Keratinocyte (primary cell): Measurements from ENCODE around the gene BTK. TPM values are rescaled to one million over a fixed set of nuclear protein-coding genes. Genes with fewer than 3 reads are reported as not detected.
A peak's percentile ranks its signal among the peaks of the same experiment; 100 is the strongest.

Source experiments
- DNase-seq: peaks from one replicate; pipeline ENCODE4 v3.0.0-alpha.2; 2011; ENCODE audit warnings: low read depth, missing footprints, low spot score
- FAIRE-seq: peaks from 2 replicates; lab custom pipeline; 2011; peaks lifted over from hg19 to GRCh38; lab: Jason Lieb, UNC
- H2AFZ ChIP-seq: 2 replicates; pipeline ENCODE4 v1.6.0; 2012; ENCODE audit warnings: low read length, control low read depth, inconsistent platforms; ENCODE audit not compliant: control insufficient read depth
- H3K27ac ChIP-seq: 2 replicates; pipeline ENCODE4 v1.5.1; 2011; ENCODE audit warnings: low read length; ENCODE audit not compliant: control insufficient read depth, insufficient read depth
- H3K27me3 ChIP-seq: 3 replicates; pipeline ENCODE4 v1.6.0; 2011; ENCODE audit warnings: low read length; ENCODE audit not compliant: control insufficient read depth, insufficient read depth; ENCODE audit errors: extremely low read depth
- H3K36me3 ChIP-seq, 2 experiments: 2 replicates in 1 of 2; 3 replicates in 1 of 2; pipeline ENCODE4 v1.5.1; 2011; ENCODE audit warnings: low read length in 2 of 2, mild to moderate bottlenecking in 1 of 2; ENCODE audit not compliant: control insufficient read depth in 2 of 2, insufficient read depth in 2 of 2; ENCODE audit errors: extremely low read depth in 1 of 2
- H3K4me1 ChIP-seq: 3 replicates; pipeline ENCODE4 v1.5.1; 2011; ENCODE audit warnings: low read length; ENCODE audit not compliant: control insufficient read depth, insufficient read depth; ENCODE audit errors: extremely low read depth
- H3K4me2 ChIP-seq: 3 replicates; pipeline ENCODE4 v1.6.0; 2011; ENCODE audit warnings: low read depth, low read length; ENCODE audit not compliant: control insufficient read depth, insufficient read depth; ENCODE audit errors: extremely low read depth
- H3K4me3 ChIP-seq, 3 experiments: fragments of 200-600 bp in 1 of 3; sonication (generic) in 1 of 3; 2 replicates in 2 of 3; 3 replicates in 1 of 3; pipeline ENCODE4 v1.5.1; 2011 to 2016; ENCODE audit warnings: low read length in 3 of 3, mild to moderate bottlenecking in 3 of 3, control low read depth in 2 of 3, inconsistent platforms in 1 of 3, low read depth in 1 of 3, mixed read lengths in 1 of 3, mixed run types in 1 of 3, moderate library complexity in 1 of 3; ENCODE audit not compliant: control insufficient read depth in 2 of 3, insufficient read depth in 2 of 3; ENCODE audit errors: extremely low read depth in 1 of 3
- H3K79me2 ChIP-seq: 2 replicates; pipeline ENCODE4 v1.6.0; 2012; ENCODE audit warnings: low read length; ENCODE audit not compliant: control insufficient read depth, insufficient read depth
- H3K9ac ChIP-seq: 3 replicates; pipeline ENCODE4 v1.6.0; 2011; ENCODE audit warnings: low read length; ENCODE audit not compliant: control insufficient read depth, insufficient read depth; ENCODE audit errors: extremely low read depth
- H3K9me1 ChIP-seq: 3 replicates; pipeline ENCODE4 v1.6.0; 2011; ENCODE audit warnings: low read length; ENCODE audit not compliant: control insufficient read depth, insufficient read depth; ENCODE audit errors: extremely low read depth
- H3K9me3 ChIP-seq: 2 replicates; pipeline ENCODE4 v1.5.1; 2012; ENCODE audit warnings: low read depth, low read length; ENCODE audit not compliant: control insufficient read depth
- H4K20me1 ChIP-seq: 3 replicates; pipeline ENCODE4 v1.6.0; 2011; ENCODE audit warnings: low read length; ENCODE audit not compliant: control insufficient read depth, insufficient read depth; ENCODE audit errors: extremely low read depth
- CTCF ChIP-seq, 3 experiments: IDR thresholded peaks in 1 of 3; conservative IDR thresholded peaks in 1 of 3; optimal IDR thresholded peaks in 1 of 3; 2 replicates in 2 of 3; 3 replicates in 1 of 3; pipeline versions ENCODE3 to v1.5.1; 2011; ENCODE audit warnings: low read length in 3 of 3, mild to moderate bottlenecking in 3 of 3, moderate library complexity in 2 of 3, control low read depth in 1 of 3, inconsistent platforms in 1 of 3; ENCODE audit not compliant: insufficient read depth in 2 of 3; ENCODE audit errors: extremely low read depth in 1 of 3
- EZH2 ChIP-seq: IDR thresholded peaks from one replicate; pipeline ENCODE4 v1.6.1; 2012; ENCODE audit warnings: inconsistent platforms, mild to moderate bottlenecking, low read length, moderate library complexity
- dilution Hi-C: fragments of 300-500 bp; cut with MboI; formaldehyde crosslinking; loops from one replicate; pipeline ENCODE4 v1.7.0; 2020; ENCODE audit warnings: low sequenced_read_pairs; ENCODE audit not compliant: extremely low pct_ligation_motif_present
- polyA plus RNA-seq, 5 experiments: library from polyadenylated mRNA; depleted of rRNA in 3 of 5; stranded (reverse) in 3 of 5; stranded (forward) in 1 of 5; unstranded in 1 of 5; fragments of >200 nt; gene quantifications; 1 replicate in 1 of 5; 2 replicates in 3 of 5; 3 replicates in 1 of 5; pipeline versions ENCODE4 v1.2.1 to v1.2.3, GENCODE V29; 2011 to 2012; ENCODE audit warnings: missing spikeins in 2 of 5, low read depth in 1 of 5, low replicate concordance in 1 of 5

The BTK gene
- polyA plus RNA-seq, 1 donor (not counting 4 experiments of a cell fraction or from before 2014, with no cell fraction given), result 0.05 TPM

GRCh38 chrX:101362757-101363156 is 23.2 kb downstream of the BTK start:
- Histone ChIP-seq H3K4me2 (no peak overlapping the region), H3K9me3 (no peaks in the 10 kb centered on the region), H3K9me1 (no peaks in the 10 kb centered on the region), H3K36me3 (no peaks in the 10 kb centered on the region), H4K20me1 (no peaks in the 10 kb centered on the region), H3K79me2 (no peaks in the 10 kb centered on the region), H2AFZ (no peak overlapping the region), H3K4me3 (no peak overlapping the region), H3K4me1 (no peaks in the 10 kb centered on the region), H3K27ac (no peak overlapping the region), H3K27me3 (no peaks in the 10 kb centered on the region), H3K9ac (no peak overlapping the region)
- no peak for TF ChIP-seq EZH2
- TF ChIP-seq CTCF (optimal IDR thresholded peaks at IDR 0.05 in 1 of 3, IDR thresholded peaks at IDR 0.05 in 1 of 3, conservative IDR thresholded peaks at IDR 0.05 in 1 of 3; ENCODE audit: extremely low read depth in 1 of 3, insufficient read depth in 2 of 3, low read length in 3 of 3), result no peak
- FAIRE-seq (no peak), DNase-seq (no peak)
- dilution Hi-C loops, result no loop called here

GRCh38 chrX:101362116-101362515 is 23.9 kb downstream of the BTK start:
- Histone ChIP-seq H3K9me1 (no peaks in the 10 kb centered on the region), H3K36me3 (no peaks in the 10 kb centered on the region), H3K27ac (no peak overlapping the region), H3K9ac (no peak overlapping the region), H3K9me3 (no peaks in the 10 kb centered on the region), H3K27me3 (no peaks in the 10 kb centered on the region), H3K4me1 (no peaks in the 10 kb centered on the region), H3K79me2 (no peaks in the 10 kb centered on the region), H2AFZ (peak overlapping the region; percentile 33), H3K4me3 (no peak overlapping the region), H3K4me2 (no peak overlapping the region), H4K20me1 (no peaks in the 10 kb centered on the region)
- dilution Hi-C loops, result no loop called here
- FAIRE-seq, result no peak
- DNase-seq, result no peak
- no peak for TF ChIP-seq EZH2
- no peak for TF ChIP-seq CTCF (optimal IDR thresholded peaks at IDR 0.05 in 1 of 3, IDR thresholded peaks at IDR 0.05 in 1 of 3, conservative IDR thresholded peaks at IDR 0.05 in 1 of 3; ENCODE audit: extremely low read depth in 1 of 3, insufficient read depth in 2 of 3, low read length in 3 of 3)
